ENCODE measurements around the gene HDLBP. TPM values are rescaled to one million over a fixed set of nuclear protein-coding genes. Genes with fewer than 3 reads are reported as not detected.

Gene HDLBP
- total RNA-seq, 1 experiment from 2014 or later, result 510 TPM

- intact Hi-C loops (cut with micrococcal nuclease; ENCODE audit: unreplicated experiment), result no loop called here
- no peak for DNase-seq (ENCODE audit: low spot score)
- BruUV-seq (replicated peaks), result no TSS peak
- TF ChIP-seq EZH2 (IDR thresholded peaks at IDR 0.05; ENCODE audit: borderline replicate concordance, low read depth, low read length, poor library complexity, severe bottlenecking) (no peak), CTCF (conservative IDR thresholded peaks at IDR 0.05; ENCODE audit: low read depth, low read length) (no peak)
- CTCF ChIA-PET, result no interaction called here
- H3K36me3 ChIP-seq (ENCODE audit: insufficient read depth, low read length, poor library complexity, severe bottlenecking), result peaks cover 43% of the 10 kb centered on the region
- H3K4me3 ChIP-seq (ENCODE audit: low read depth, low read length, poor library complexity, severe bottlenecking), result no peak overlapping the region
- H3K4me1 ChIP-seq (ENCODE audit: insufficient read depth, low read length, poor library complexity, severe bottlenecking), result peaks cover 11% of the 10 kb centered on the region
- H3K27ac ChIP-seq (ENCODE audit: low read depth, low read length, poor library complexity, severe bottlenecking), result no peak overlapping the region
- POLR2A ChIA-PET (ENCODE audit: low non-redundant PET), result no interaction called here
- no peaks in the 10 kb centered on the region for H3K27me3 ChIP-seq (replicated peaks; ENCODE audit: insufficient read depth, low read depth, low read length, poor library complexity)
- H3K9me3 ChIP-seq (ENCODE audit: low read depth, low read length, poor library complexity, severe bottlenecking), result no peaks in the 10 kb centered on the region
Measured at GRCh38 chr2:241269707-241270520, 45.6 kb downstream of the HDLBP start.

GRCh38 chr2:241268716-241269445, 46.6 kb downstream of the HDLBP start:
- DNase-seq (ENCODE audit: low spot score), result no peak
- intact Hi-C loops (cut with micrococcal nuclease; ENCODE audit: unreplicated experiment), result no loop called here
- POLR2A ChIA-PET (ENCODE audit: low non-redundant PET), result no interaction called here
- no TSS peak for BruUV-seq (replicated peaks)
- no peaks in the 10 kb centered on the region for H3K27me3 ChIP-seq (replicated peaks; ENCODE audit: insufficient read depth, low read depth, low read length, poor library complexity)
- no peak overlapping the region for H3K4me3 ChIP-seq (ENCODE audit: low read depth, low read length, poor library complexity, severe bottlenecking)
- TF ChIP-seq EZH2 (IDR thresholded peaks at IDR 0.05; ENCODE audit: borderline replicate concordance, low read depth, low read length, poor library complexity, severe bottlenecking) (no peak), CTCF (conservative IDR thresholded peaks at IDR 0.05; ENCODE audit: low read depth, low read length) (no peak)
- no peaks in the 10 kb centered on the region for H3K9me3 ChIP-seq (ENCODE audit: low read depth, low read length, poor library complexity, severe bottlenecking)
- peaks cover 53% of the 10 kb centered on the region for H3K36me3 ChIP-seq (ENCODE audit: insufficient read depth, low read length, poor library complexity, severe bottlenecking)
- H3K27ac ChIP-seq (ENCODE audit: low read depth, low read length, poor library complexity, severe bottlenecking), result no peak overlapping the region
- peaks cover 11% of the 10 kb centered on the region for H3K4me1 ChIP-seq (ENCODE audit: insufficient read depth, low read length, poor library complexity, severe bottlenecking)
- CTCF ChIA-PET, result no interaction called here

GRCh38 chr2:241268306-241268705, 47.2 kb downstream of the HDLBP start:
- BruUV-seq (replicated peaks), result no TSS peak
- H3K27me3 ChIP-seq (replicated peaks; ENCODE audit: insufficient read depth, low read depth, low read length, poor library complexity), result no peaks in the 10 kb centered on the region
- H3K36me3 ChIP-seq (ENCODE audit: insufficient read depth, low read length, poor library complexity, severe bottlenecking), result peaks cover 59% of the 10 kb centered on the region
- H3K9me3 ChIP-seq (ENCODE audit: low read depth, low read length, poor library complexity, severe bottlenecking), result no peaks in the 10 kb centered on the region
- intact Hi-C loops (cut with micrococcal nuclease; ENCODE audit: unreplicated experiment), result no loop called here
- DNase-seq (ENCODE audit: low spot score), result no peak
- H3K4me1 ChIP-seq (ENCODE audit: insufficient read depth, low read length, poor library complexity, severe bottlenecking), result peaks cover 11% of the 10 kb centered on the region
- ChIA-PET POLR2A (ENCODE audit: low non-redundant PET) (interaction anchor here (0.6 kb wide), 1 partner anchor 212 kb away, joined by 5 read pairs; no protein-coding TSS in a partner anchor), CTCF (no interaction called here)
- H3K4me3 ChIP-seq (ENCODE audit: low read depth, low read length, poor library complexity, severe bottlenecking), result no peak overlapping the region
- no peak for TF ChIP-seq CTCF (conservative IDR thresholded peaks at IDR 0.05; ENCODE audit: low read depth, low read length)
- H3K27ac ChIP-seq (ENCODE audit: low read depth, low read length, poor library complexity, severe bottlenecking), result no peak overlapping the region
